Heart right ventricle (tissue), 16 donors: ENCODE data around the gene ZNF3. TPM values are rescaled to one million over a fixed set of nuclear protein-coding genes. Genes with fewer than 3 reads are reported as not detected.

Source experiments
- ATAC-seq, 8 donors: fragments of 200-7000 bp; cut with Tn5 transposase; one replicate each; pipeline ENCODE4 v1.9.1; 2020; ENCODE audit warnings: mild to moderate bottlenecking in 8 of 8, moderate library complexity in 8 of 8, moderate number of reproducible peaks in 1 of 8
- DNase-seq, 2 donors: peaks; one replicate each; pipeline ENCODE4 v3.0.0-alpha.2; 2020
- H3K27ac ChIP-seq, 10 donors: fragments of 200-600 bp; sonication (generic) in 2 of 10; one replicate each; pipeline versions ENCODE4 v1.5.0 to v1.8.0; 2020 to 2022; ENCODE audit warnings: mild to moderate bottlenecking in 3 of 10
- H3K27me3 ChIP-seq, 7 donors: fragments of 200-600 bp; one replicate each; pipeline ENCODE4 v1.8.0; 2021 to 2022; ENCODE audit warnings: mild to moderate bottlenecking in 2 of 7
- H3K36me3 ChIP-seq, 9 donors: fragments of 200-600 bp; sonication (generic) in 1 of 9; one replicate each; pipeline versions ENCODE4 v1.5.0 to v1.8.0; 2020 to 2022; ENCODE audit warnings: mild to moderate bottlenecking in 2 of 9
- H3K4me1 ChIP-seq, 9 donors: fragments of 200-600 bp; sonication (generic) in 1 of 9; one replicate each; pipeline versions ENCODE4 v1.5.0 to v1.8.0; 2020 to 2022; ENCODE audit warnings: mild to moderate bottlenecking in 4 of 9
- H3K4me3 ChIP-seq, 10 donors: fragments of 200-600 bp; sonication (generic) in 2 of 10; one replicate each; pipeline versions ENCODE4 v1.5.0 to v1.8.0; 2020 to 2022; ENCODE audit warnings: mild to moderate bottlenecking in 7 of 10, moderate library complexity in 2 of 10
- H3K9me3 ChIP-seq, 11 donors: fragments of 200-600 bp in 10 of 11; sonication (generic) in 2 of 11; one replicate each; pipeline versions ENCODE4 v1.5.0 to v1.8.0; 2013 to 2022; ENCODE audit warnings: mild to moderate bottlenecking in 2 of 11, control low read depth in 1 of 11, moderate library complexity in 1 of 11
- CTCF ChIP-seq, 9 donors: fragments of 200-600 bp; sonication (generic) in 2 of 9; IDR thresholded peaks; one replicate each; pipeline versions ENCODE4 v1.5.0 to v1.8.0; 2021 to 2022; ENCODE audit warnings: antibody characterized with exemption in 9 of 9, mild to moderate bottlenecking in 5 of 9, moderate library complexity in 1 of 9
- WGBS, 2 donors: extraction: QIAGEN DNeasy Blood & Tissue Kit; methylation state at CpG; one replicate each; pipeline ENCODE4 v1.1.7; 2013; ENCODE audit warnings: inconsistent platforms in 1 of 2; 5-methylcytosine and 5-hydroxymethylcytosine counted together
- intact Hi-C, 10 donors: fragments of 100-400 bp; cut with DNase I; formaldehyde crosslinking; loops; one replicate each; pipeline versions ENCODE4 v1.11.1 to v1.14.2; 2022
- microRNA-seq, 2 donors: library from miRNA; unstranded; fragments of <30 nt; microRNA quantifications; one replicate each; pipeline ENCODE4 v1.2.0, GENCODE V29; 2021
- polyA plus RNA-seq, 2 donors: library from polyadenylated mRNA; stranded (reverse); fragments of 200-250 nt; gene quantifications; one replicate each; pipeline ENCODE4 v1.2.3, GENCODE V29; 2013
- total RNA-seq, 10 donors: library from RNA; stranded (reverse); fragmentation: NEBNext Ultra II Directional in 3 of 10; extraction: Animal tissue kit (Norgen Biotek cat#: 25700) in 3 of 10; gene quantifications; one replicate each; pipeline versions ENCODE4 v1.2.1 to v1.2.4, GENCODE V29; 2021 to 2023
- donor health status: Arrhythmogenic right ventricular cardiomyopathy.
- donor health status: ischemic (EF 13 %, LVEDD 7.1; RV severe dilation, severe dysfunction).
- donor health status: healthy with polysubstance abuse.
- donor health status: DM: no; HTN: yes; CAD: no.
- donor health status: DM: no; HTN: no; CAD: no.
- donor health status: ischemic (EF 25% LVEDD 6.9; RV normal size, moderate dysfunction).
- donor health status: ischemic (EF 25% LVEDD 5.7; RV mildly dilated, moderate dysfunction).
- donor health status: healthy.
- donor health status: DM: yes; HTN: yes; CAD: no.
- donor health status: Ischemic cardiomyopathy.
- donor health status: ischemic (EF 35%, LVEDD 5.7; RV mildly dilated, moderate dysfunction).
- donor health status: nonischemic (EF 11% LVEDD 7.7; RV severe dilation, severe dysfunction).
- donor health status: DM: yes; HTN: yes; CAD: no.
- donor health status: PGD.
- donor health status: ischemic (EF 29% LVEDD 5.4; RV normal size, mild dysfunction).
- donor health status: nonischemic (EF 23%, LVEDD 6.1; RV moderate dilation, normal function).

ZNF3 gene
- total and polyA plus RNA-seq, 12 donors = 9.0 to 17.8 (median 15.3) TPM

GRCh38 chr7:100023526-100023925 is 58.0 kb downstream of the ZNF3 start:
- H3K4me3 ChIP-seq = no peak overlapping the region
- H3K9me3 ChIP-seq = no peaks in the 10 kb centered on the region
- no peaks in the 10 kb centered on the region for H3K27me3 ChIP-seq
- ATAC-seq (peak in 1 of 8 donors; percentile 24), DNase-seq (no peak)
- intact Hi-C loops = loop anchor here in 1 of 10 donors (10.0 kb wide), 1 partner anchor 219 kb away; no protein-coding TSS in a partner anchor
- peaks cover 0 to 86% (median 49%) of the 10 kb centered on the region in 9 donors for H3K36me3 ChIP-seq
- TF ChIP-seq CTCF (IDR thresholded peaks at IDR 0.05) = no peak
- H3K4me1 ChIP-seq = peaks cover 0 to 31% (median 15%) of the 10 kb centered on the region in 9 donors
- no peak overlapping the region for H3K27ac ChIP-seq
- 94 to 95% methylated on average over 12 of the region's 12 CpGs for WGBS, 2 donors

DNA sequence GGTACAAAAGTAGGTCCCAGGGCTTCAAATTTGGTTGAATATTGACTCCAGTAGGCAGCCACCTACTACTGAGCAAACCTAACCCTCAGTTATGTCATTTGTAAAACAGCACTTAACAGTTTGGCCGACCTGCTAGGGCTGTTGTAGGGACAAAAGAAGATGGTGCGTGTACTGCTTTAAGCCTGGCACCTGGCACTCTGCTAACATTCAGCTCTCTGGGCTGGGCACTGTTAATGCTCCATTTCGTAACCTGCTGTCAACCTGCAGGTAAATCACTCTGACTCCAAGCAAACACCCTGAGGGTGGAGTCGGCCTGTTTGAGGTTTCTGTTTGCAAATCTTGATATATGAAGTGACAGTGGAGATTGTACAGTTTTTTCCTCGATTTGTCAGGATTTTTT is 58.9 kb downstream of the ZNF3 start:
- H3K27ac ChIP-seq = no peak overlapping the region

GRCh38 chr7:100021297-100021696 is 60.2 kb downstream of the ZNF3 start:
- peaks cover 0 to 48% (median 30%) of the 10 kb centered on the region in 9 donors for H3K4me1 ChIP-seq
- ATAC-seq (no peak), DNase-seq (no peak)
- H3K4me3 ChIP-seq = no peak overlapping the region
- no peaks in the 10 kb centered on the region for H3K27me3 ChIP-seq
- WGBS, 2 donors = 93 to 95% methylated on average over 3 of the region's 3 CpGs
- no peak for TF ChIP-seq CTCF (IDR thresholded peaks at IDR 0.05)
- peak overlapping the region in 1 of 10 donors; percentile 6 for H3K27ac ChIP-seq
- intact Hi-C loops = loop anchor here in 1 of 10 donors (10.0 kb wide), 1 partner anchor 216 kb away; no protein-coding TSS in a partner anchor
- H3K9me3 ChIP-seq = no peaks in the 10 kb centered on the region
- H3K36me3 ChIP-seq = peaks cover 0 to 68% (median 34%) of the 10 kb centered on the region in 9 donors

More for the DNA sequence above, 58.9 kb downstream of the ZNF3 start:
- H3K4me1 ChIP-seq = peaks cover 0 to 34% (median 17%) of the 10 kb centered on the region in 9 donors
- H3K36me3 ChIP-seq = peaks cover 0 to 80% (median 46%) of the 10 kb centered on the region in 9 donors
- intact Hi-C loops = loop anchor here in 1 of 10 donors (10.0 kb wide), 1 partner anchor 218 kb away; no protein-coding TSS in a partner anchor
- no peaks in the 10 kb centered on the region for H3K27me3 ChIP-seq
- 82 to 87% methylated on average over 5 of the region's 5 CpGs for WGBS, 2 donors
- TF ChIP-seq CTCF (IDR thresholded peaks at IDR 0.05) = no peak
- DNase-seq (no peak), ATAC-seq (peak in 1 of 8 donors; percentile 36)
- no peaks in the 10 kb centered on the region for H3K9me3 ChIP-seq
- no peak overlapping the region for H3K4me3 ChIP-seq

Small RNA genes within 50 kb of the gene (microRNA-seq; reads per million reads assigned to microRNA genes)
- gene MIR106B (1,747 to 1,770 reads per million in 2 donors), gene MIR25 (243 to 281 reads per million in 2 donors), gene MIR93 (2,289 to 2,410 reads per million in 2 donors)

Other genes starting within 250 kb of the ZNF3 start
- not detected for gene OR2AE1, start 204.7 kb downstream of the ZNF3 start, total RNA-seq
- gene OR2AE1, start 204.7 kb downstream of the ZNF3 start, polyA plus RNA-seq = not detected
- gene TRIM4, start 162.2 kb downstream of the ZNF3 start, total RNA-seq = 1 to 10 TPM; 5.0 to 9.6 (median 6.6) TPM
- 1 to 10 TPM; 6.8 to 8.6 TPM for gene TRIM4, start 162.2 kb downstream of the ZNF3 start, polyA plus RNA-seq
- under 1 TPM in 1 of 10 donors, not detected in 9; 0.44 TPM for gene GJC3, start 152.1 kb downstream of the ZNF3 start, total RNA-seq
- under 1 TPM in 1 of 2 donors, not detected in 1; 0.29 TPM for gene GJC3, start 152.1 kb downstream of the ZNF3 start, polyA plus RNA-seq
- 100 to 1,000 TPM in 4 of 10 donors, 10 to 100 TPM in 6; 37.8 to 335 (median 74.4) TPM for gene AZGP1, start 105.7 kb downstream of the ZNF3 start, total RNA-seq
- 100 to 1,000 TPM; 148 to 183 TPM for gene AZGP1, start 105.7 kb downstream of the ZNF3 start, polyA plus RNA-seq
- gene ZKSCAN1, start 66.1 kb downstream of the ZNF3 start, total RNA-seq = 10 to 100 TPM; 37.4 to 68.9 (median 49.7) TPM
- gene ZKSCAN1, start 66.1 kb downstream of the ZNF3 start, polyA plus RNA-seq = 10 to 100 TPM in 1 of 2 donors, 1 to 10 TPM in 1; 4.7 to 15.7 TPM
- 1 to 10 TPM; 5.4 to 10.0 (median 6.9) TPM for gene ZSCAN21, start 31.9 kb downstream of the ZNF3 start, total RNA-seq
- 1 to 10 TPM; 5.8 to 8.3 TPM for gene ZSCAN21, start 31.9 kb downstream of the ZNF3 start, polyA plus RNA-seq
- gene COPS6, start 7.2 kb upstream of the ZNF3 start, total RNA-seq = 100 to 1,000 TPM; 106 to 130 (median 113) TPM
- gene COPS6, start 7.2 kb upstream of the ZNF3 start, polyA plus RNA-seq = 100 to 1,000 TPM; 121 to 135 TPM
- 10 to 100 TPM; 11.6 to 30.4 (median 15.5) TPM for gene MCM7, start 19.7 kb upstream of the ZNF3 start, total RNA-seq
- 10 to 100 TPM; 22.7 to 25.1 TPM for gene MCM7, start 19.7 kb upstream of the ZNF3 start, polyA plus RNA-seq
- gene AP4M1, start 19.9 kb upstream of the ZNF3 start, total RNA-seq = 10 to 100 TPM in 9 of 10 donors, 1 to 10 TPM in 1; 8.4 to 14.4 (median 11.0) TPM
- gene AP4M1, start 19.9 kb upstream of the ZNF3 start, polyA plus RNA-seq = 10 to 100 TPM; 15.9 to 20.6 TPM
- gene TAF6, start 37.6 kb upstream of the ZNF3 start, total RNA-seq = 10 to 100 TPM; 28.0 to 43.3 (median 31.0) TPM
- 10 to 100 TPM; 23.5 to 33.6 TPM for gene TAF6, start 37.6 kb upstream of the ZNF3 start, polyA plus RNA-seq
- gene CNPY4, start 37.9 kb upstream of the ZNF3 start, total RNA-seq = 10 to 100 TPM in 1 of 10 donors, 1 to 10 TPM in 9; 4.9 to 10.8 (median 6.6) TPM
- gene CNPY4, start 37.9 kb upstream of the ZNF3 start, polyA plus RNA-seq = 10 to 100 TPM; 11.7 to 13.7 TPM
- 1 to 10 TPM; 1.2 to 3.5 (median 2.0) TPM for gene MBLAC1, start 45.2 kb upstream of the ZNF3 start, total RNA-seq
- gene MBLAC1, start 45.2 kb upstream of the ZNF3 start, polyA plus RNA-seq = 1 to 10 TPM; 2.6 to 2.9 TPM
- gene LAMTOR4, start 67.2 kb upstream of the ZNF3 start, total RNA-seq = 100 to 1,000 TPM in 1 of 10 donors, 10 to 100 TPM in 9; 72.3 to 102 (median 88.5) TPM
- 100 to 1,000 TPM; 147 to 210 TPM for gene LAMTOR4, start 67.2 kb upstream of the ZNF3 start, polyA plus RNA-seq
- gene TRAPPC14, start 77.0 kb upstream of the ZNF3 start, total RNA-seq = 10 to 100 TPM in 1 of 10 donors, 1 to 10 TPM in 9; 3.9 to 10.8 (median 7.6) TPM
- gene TRAPPC14, start 77.0 kb upstream of the ZNF3 start, polyA plus RNA-seq = 10 to 100 TPM in 1 of 2 donors, 1 to 10 TPM in 1; 7.8 to 17.5 TPM
- gene GAL3ST4, start 86.9 kb upstream of the ZNF3 start, total RNA-seq = 1 to 10 TPM in 9 of 10 donors, under 1 TPM in 1; 1.00 to 3.1 (median 1.5) TPM
- gene GAL3ST4, start 86.9 kb upstream of the ZNF3 start, polyA plus RNA-seq = 1 to 10 TPM; 1.1 to 1.6 TPM
- gene GPC2, start 95.7 kb upstream of the ZNF3 start, total RNA-seq = 1 to 10 TPM in 1 of 10 donors, under 1 TPM in 7, not detected in 2; 0.11 to 1.1 (median 0.50) TPM
- gene GPC2, start 95.7 kb upstream of the ZNF3 start, polyA plus RNA-seq = under 1 TPM; 0.51 TPM
- 1 to 10 TPM in 3 of 10 donors, under 1 TPM in 6, not detected in 1; 0.32 to 1.5 (median 0.47) TPM for gene STAG3, start 96.2 kb upstream of the ZNF3 start, total RNA-seq
- under 1 TPM; 0.13 to 0.66 TPM for gene STAG3, start 96.2 kb upstream of the ZNF3 start, polyA plus RNA-seq
- 1 to 10 TPM in 1 of 10 donors, not detected in 9; 2.1 TPM for gene PVRIG, start 138.2 kb upstream of the ZNF3 start, total RNA-seq
- gene PVRIG, start 138.2 kb upstream of the ZNF3 start, polyA plus RNA-seq = under 1 TPM; 0.22 to 0.59 TPM
- gene SPDYE3, start 226.0 kb upstream of the ZNF3 start, total RNA-seq = not detected
- under 1 TPM; 0.04 to 0.15 TPM for gene SPDYE3, start 226.0 kb upstream of the ZNF3 start, polyA plus RNA-seq